Activated CD4-positive, alpha-beta T cell treated with anti-CD3 and anti-CD28 coated beads, Interleukin-2, amount 50 U/mL, for 48 hours (primary cell): ENCODE data around the gene POLRMT.
"Not testable (repeated sequence)": the region's sequence is repeated elsewhere in the genome, so short reads cannot be mapped to it uniquely, and the experiment has no call there.

ENCODE experiments used
- DNase-seq, 2 experiments: peaks; one replicate each; pipeline ENCODE4 v3.0.0-alpha.2; 2020

The POLRMT gene

GRCh38 chr19:626566-626965 is 6.8 kb downstream of the POLRMT start:
- not testable (repeated sequence) for DNase-seq

DNA sequence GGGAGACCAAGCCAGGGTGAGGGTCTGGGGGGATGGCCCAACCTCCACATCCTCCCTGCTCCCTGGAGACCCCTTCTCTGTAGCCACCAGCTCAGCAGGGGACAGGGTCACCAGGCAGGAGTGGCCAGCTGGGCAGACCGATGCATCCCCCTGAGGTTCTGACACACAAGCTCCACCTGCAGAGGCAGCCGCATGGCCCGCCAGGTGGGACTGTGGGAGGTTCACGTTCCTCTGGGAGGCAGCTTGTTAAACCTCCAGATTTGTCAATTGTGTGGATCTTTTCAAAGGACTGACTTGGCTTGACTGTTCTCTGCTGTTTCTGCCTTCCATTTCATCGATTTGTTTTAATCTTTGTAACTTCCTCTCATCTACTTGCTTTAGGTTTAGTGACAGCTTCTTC is 8.1 kb downstream of the POLRMT start:
- DNase-seq, result no peak

DNA sequence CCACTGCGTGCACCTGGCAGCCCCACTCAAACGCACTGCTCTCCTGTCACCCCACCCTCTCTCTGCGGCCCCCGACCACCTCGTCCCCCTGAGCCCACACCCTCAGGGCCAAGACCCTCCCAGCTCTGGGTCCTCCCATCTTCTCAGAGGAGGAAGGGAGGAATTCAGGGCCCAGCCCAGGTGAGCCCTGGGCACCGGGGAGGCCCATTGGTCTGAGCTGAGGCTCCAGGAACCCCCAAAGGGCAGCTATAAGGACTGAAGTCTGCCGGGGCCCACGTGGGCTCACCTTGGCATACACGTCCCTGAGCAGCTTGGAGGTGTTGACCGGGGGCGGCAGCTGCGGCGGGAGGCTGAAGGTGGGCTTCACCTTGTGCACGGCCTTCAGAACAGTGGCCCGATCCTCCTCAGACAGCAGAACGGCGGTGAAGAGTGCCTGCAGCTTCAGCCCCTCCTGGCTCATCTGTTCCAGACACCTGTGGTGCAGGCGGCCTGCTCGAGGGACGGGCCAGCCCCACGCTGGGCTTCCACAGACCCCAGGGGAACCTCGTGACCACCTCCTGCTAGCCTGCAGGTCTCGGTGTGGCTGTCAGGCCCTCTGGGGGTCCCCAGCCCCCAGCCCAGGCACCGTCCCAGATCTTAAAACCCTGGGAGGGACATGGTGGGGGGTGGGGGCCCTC is 8.8 kb downstream of the POLRMT start:
- DNase-seq, result no peak

DNA sequence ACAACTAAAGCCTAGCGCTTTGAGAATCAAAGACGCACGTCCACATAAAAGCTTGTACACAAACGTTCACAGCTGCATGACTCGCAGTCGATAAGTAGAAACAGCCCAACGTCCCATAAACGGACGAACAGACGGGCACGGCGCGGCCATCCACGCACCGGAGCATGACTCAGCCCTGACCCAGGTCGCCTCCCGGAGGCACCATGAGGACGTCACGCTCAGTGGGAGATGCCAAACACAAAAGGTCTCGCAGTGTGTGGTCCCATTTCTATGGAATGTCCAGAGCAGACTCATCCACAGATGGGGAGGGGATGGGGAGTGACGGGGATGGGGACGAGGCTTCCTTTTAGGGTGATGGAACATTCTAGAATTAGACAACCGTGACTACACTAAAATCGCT is 9.4 kb downstream of the POLRMT start:
- DNase-seq, result no peak

- DNase-seq, result no peak
Observed at GRCh38 chr19:623175-623916, 10.0 kb downstream of the POLRMT start.

GRCh38 chr19:622666-623065 is 10.7 kb downstream of the POLRMT start:
- DNase-seq, result no peak

DNA sequence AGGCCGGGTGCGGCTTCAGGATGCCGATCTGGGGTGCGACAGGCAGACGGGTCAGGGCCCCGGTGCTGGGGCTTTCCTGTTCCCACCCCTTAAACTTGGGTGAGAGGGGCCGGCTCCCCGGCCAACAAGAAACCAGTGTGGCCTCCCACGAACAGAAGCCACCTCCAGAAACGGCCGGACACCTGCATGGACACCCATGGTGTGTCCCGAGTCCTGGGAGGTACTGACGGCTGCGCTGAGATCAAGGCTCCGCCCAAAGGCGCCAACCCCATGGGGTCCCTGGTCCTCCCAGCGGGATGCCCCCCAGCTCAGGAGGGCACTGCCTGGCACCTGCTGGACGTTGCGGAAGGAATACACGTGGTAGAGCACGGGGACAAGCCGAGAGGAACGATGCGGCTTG is 11.5 kb downstream of the POLRMT start:
- no peak for DNase-seq

GRCh38 chr19:621191-621590 is 12.1 kb downstream of the POLRMT start:
- DNase-seq, result not testable (repeated sequence)

DNA sequence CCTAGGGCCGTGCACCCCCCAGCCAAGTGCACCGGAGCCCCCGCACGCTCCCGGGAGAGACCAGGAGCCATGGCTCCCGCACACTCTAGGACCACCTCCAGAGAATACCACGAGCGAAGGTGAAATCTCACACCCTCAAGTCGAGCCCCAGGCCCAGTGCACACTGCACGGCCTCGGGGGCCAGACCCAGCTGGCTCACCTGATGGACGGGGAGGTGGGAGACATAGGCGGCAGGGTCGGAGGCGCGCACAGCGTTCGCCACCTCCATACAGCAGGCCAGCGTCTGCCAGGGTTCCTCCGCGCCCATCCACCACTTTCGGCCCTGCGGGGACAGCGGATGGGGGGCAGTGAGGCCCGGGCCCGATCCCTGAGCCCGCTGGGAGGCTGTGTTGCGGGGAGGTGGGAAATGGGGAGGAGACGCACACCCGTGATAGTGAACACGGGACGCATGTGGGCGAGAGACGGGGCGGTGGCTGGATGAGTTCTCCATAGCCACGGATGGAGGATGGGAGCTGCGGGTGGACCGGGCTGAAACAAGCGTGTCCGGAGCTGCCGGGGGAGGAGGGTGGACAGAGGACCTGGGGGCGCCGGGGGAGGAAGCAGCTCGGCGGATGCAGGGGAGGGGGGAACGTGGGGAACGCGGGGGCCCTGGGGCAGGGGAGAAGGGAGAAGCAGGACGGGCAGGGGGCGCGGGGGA is 13.0 kb downstream of the POLRMT start:
- DNase-seq, result no peak

- DNase-seq, result no peak
Observed at GRCh38 chr19:619286-620002, 13.9 kb downstream of the POLRMT start.

DNA sequence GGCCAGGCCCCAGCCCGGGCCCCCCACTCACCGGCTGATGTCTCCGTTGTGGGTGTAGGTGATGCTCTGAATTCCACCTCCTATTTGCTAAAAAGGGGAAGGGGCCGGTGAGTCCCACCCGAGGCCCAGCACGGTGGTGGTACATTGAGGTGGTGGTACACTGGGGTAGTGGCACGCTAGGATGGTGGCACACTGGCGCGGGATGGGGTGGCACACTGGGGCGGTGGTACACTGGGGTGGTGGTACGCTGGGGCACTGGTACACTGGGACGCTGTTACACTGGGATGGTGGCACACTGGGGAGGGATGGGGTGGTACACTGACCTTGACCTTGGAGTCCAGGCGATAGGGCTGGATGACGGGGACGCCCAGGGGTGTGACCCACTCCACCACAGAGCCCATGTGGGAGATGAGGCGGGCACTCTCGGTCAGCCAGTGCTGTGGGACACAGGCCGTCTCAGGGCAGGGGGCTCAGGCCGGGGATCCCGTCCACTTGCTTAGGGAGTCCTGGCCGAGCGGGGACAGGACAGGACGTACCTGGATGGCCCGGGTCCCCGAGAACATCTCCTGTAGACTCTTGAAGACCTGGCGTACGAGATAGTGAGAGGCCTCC is 14.6 kb downstream of the POLRMT start:
- DNase-seq, result no peak

DNA sequence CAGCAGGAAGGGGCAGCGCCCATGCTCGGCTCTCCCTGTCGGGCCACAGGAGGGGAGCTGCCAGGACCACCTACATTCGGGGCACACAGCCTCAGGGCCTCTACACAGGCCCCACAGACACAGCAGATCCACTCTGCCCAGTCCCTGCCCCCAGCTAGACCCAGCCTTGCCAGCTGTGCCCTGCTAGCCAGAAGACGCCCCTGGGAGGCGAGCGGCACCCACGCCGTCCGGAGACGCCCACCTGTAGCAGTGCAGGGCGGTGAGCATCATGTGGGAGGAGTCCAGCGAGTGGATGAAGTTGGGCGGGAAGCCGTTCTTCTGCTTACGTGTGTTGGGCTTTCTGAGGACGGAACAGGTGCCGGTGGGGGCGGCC is 15.1 kb downstream of the POLRMT start:
- no peak for DNase-seq

- no peak for DNase-seq
Observed at GRCh38 chr19:617551-618246, 15.6 kb downstream of the POLRMT start.

- no peak for DNase-seq
Observed at GRCh38 chr19:616747-617526, 16.4 kb downstream of the POLRMT start.

GRCh38 chr19:616062-616700 is 17.2 kb downstream of the POLRMT start:
- DNase-seq, result no peak

GRCh38 chr19:615619-616018 is 17.7 kb downstream of the POLRMT start:
- DNase-seq, result no peak

- DNase-seq, result no peak
Observed at GRCh38 chr19:613732-614567, 19.4 kb downstream of the POLRMT start.

DNA sequence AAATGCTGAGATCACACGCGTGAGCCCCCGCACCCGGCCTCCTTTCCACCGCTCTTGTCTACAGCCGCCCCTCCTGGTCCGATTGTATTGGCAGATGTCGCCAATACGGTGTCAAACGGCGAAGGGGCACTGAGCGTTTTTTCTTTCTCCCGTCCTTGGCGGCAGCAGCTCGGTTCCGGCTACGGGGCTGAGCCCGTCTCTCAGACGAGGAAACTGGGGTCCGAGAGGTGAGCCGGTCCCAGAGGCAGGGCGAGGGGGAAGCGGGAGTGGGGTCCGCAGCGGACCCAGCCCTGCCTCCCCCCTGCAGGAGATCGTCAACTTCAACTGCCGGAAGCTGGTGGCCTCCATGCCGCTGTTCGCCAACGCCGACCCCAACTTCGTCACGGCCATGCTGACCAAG is 20.4 kb downstream of the POLRMT start:
- no peak for DNase-seq

DNA sequence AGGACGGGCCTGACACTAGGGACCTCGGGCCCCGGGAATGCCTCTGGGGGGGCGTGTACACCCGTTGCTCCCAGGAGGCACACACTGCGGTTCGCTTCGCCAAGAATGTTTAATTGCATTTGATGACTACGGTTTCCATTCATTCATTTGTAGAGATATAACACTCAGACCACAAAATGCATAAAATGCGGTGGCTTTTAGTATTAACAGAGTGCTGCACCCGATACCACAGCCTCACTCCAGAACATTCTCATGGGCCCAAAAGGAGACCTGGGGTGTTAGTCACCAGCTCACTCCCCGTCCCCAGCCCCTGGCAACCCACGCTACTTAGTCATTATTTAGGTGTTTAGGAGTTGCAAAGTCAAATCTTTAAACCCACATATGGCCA is 21.9 kb downstream of the POLRMT start:
- DNase-seq, result peak; percentile 74 to 84
